BJ (cell line): Measurements from ENCODE around the gene AGT. TPM values are rescaled to one million over a fixed set of nuclear protein-coding genes. Genes with fewer than 3 reads are reported as not detected.

Experiments
- CTCF ChIA-PET: fragments of 350-600 bp; formaldehyde crosslinking; extraction: SDS; loops from one replicate; lab custom pipeline; 2021; ENCODE audit warnings: antibody characterized with exemption, inconsistent platforms; lab: Yijun Ruan, JAX
- POLR2A ChIA-PET: fragments of 300-600 bp; sonication (Branson Sonifier 250); formaldehyde crosslinking; extraction: SDS; loops from one replicate; lab custom pipeline; 2021; ENCODE audit warnings: antibody characterized with exemption; lab: Charles Lee
- DNase-seq: peaks from one replicate; pipeline ENCODE4 v3.0.0-alpha.2; 2011; ENCODE audit warnings: low read depth
- H3K27me3 ChIP-seq: 2 replicates; pipeline ENCODE4 v1.6.0; 2011; ENCODE audit warnings: low read length; ENCODE audit not compliant: control insufficient read depth, insufficient read depth
- H3K36me3 ChIP-seq: 2 replicates; pipeline ENCODE4 v1.5.1; 2011; ENCODE audit warnings: low read length; ENCODE audit not compliant: control insufficient read depth, insufficient read depth
- H3K4me3 ChIP-seq: 2 replicates; pipeline ENCODE4 v1.5.1; 2011; ENCODE audit warnings: low read depth, mild to moderate bottlenecking, control low read depth, low read length
- CTCF ChIP-seq: IDR thresholded peaks from 2 replicates; pipeline ENCODE4 v1.5.1; 2011; ENCODE audit warnings: low read depth, mild to moderate bottlenecking, control low read depth, inconsistent platforms, low read length, moderate library complexity; ENCODE audit not compliant: insufficient read depth
- polyA plus RNA-seq: library from polyadenylated mRNA; depleted of rRNA; stranded (reverse); fragments of >200 nt; gene quantifications from 2 replicates; pipeline ENCODE4 v1.2.3, GENCODE V29; 2011

AGT gene
- polyA plus RNA-seq, 1 experiment = 4.1 TPM

GRCh38 chr1:230710543-230710904 is 3.4 kb downstream of the AGT start:
- no peak for TF ChIP-seq CTCF
- Histone ChIP-seq H3K27me3 (no peaks in the 10 kb centered on the region), H3K4me3 (no peak overlapping the region), H3K36me3 (no peaks in the 10 kb centered on the region)
- CTCF ChIA-PET = interaction anchor here (1.5 to 1.7 kb wide), 2 partner anchors 11 to 21 kb away, joined by 3 to 4 read pairs; no protein-coding TSS in a partner anchor
- no peak for DNase-seq
- POLR2A ChIA-PET = no interaction called here

GRCh38 chr1:230709619-230710542 is 4.0 kb downstream of the AGT start:
- Histone ChIP-seq H3K4me3 (no peak overlapping the region), H3K27me3 (no peaks in the 10 kb centered on the region), H3K36me3 (no peaks in the 10 kb centered on the region)
- no peak for TF ChIP-seq CTCF
- no peak for DNase-seq
- POLR2A ChIA-PET = no interaction called here
- CTCF ChIA-PET = interaction anchor here (1.5 kb wide), 1 partner anchor 12 kb away, joined by 3 read pairs; no protein-coding TSS in a partner anchor

- H3K4me3 ChIP-seq = no peak overlapping the region
- H3K27me3 ChIP-seq = no peaks in the 10 kb centered on the region
- ChIA-PET CTCF (no interaction called here), POLR2A (no interaction called here)
- TF ChIP-seq CTCF = no peak
- H3K36me3 ChIP-seq = no peaks in the 10 kb centered on the region
- no peak for DNase-seq
Observed at GRCh38 chr1:230708631-230709580, 5.0 kb downstream of the AGT start.

DNA sequence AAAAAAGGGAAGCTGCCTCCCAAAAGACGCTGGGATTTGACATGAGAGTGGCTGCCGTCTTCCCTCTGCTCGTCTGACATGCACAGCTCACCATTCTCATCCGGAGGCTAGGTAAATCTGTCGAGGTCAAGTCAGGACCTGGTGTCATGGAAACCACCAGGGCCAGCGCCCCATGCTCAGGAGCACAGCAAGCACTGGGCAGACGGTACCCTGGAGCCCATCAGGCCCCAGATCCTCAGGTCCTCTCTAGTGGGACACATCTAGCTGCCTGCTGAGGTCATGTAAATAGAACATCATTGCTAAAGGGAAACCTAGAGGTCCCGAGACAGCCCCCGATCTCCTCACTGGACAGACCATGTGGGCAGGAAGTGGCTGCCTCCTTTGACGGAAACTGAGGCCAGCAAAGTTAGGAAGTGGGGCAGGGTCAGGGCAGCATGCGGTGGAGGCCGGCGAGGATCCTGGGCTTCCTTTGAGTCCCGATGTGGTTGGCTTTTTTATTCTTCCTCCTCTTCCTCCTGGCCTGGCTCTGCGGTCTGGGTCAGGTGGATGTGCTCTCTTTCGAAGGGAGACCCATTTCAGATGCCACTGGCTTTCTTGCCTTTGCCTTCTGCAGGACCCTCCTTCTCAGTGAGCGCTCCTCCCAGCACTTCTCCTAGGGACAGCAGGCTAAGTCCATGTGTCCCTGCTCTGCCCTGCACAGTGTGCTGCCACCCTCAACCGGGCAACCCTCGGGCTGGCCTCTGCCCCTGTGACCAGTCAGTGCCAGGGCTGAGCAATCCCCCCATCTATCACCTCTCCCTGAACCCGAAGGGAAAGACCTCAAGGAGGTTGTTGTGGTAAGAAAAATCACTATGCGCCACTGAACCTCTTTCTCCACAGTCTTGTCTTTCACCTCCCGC is 5.9 kb downstream of the AGT start:
- no peak for DNase-seq
- TF ChIP-seq CTCF = no peak
- Histone ChIP-seq H3K4me3 (no peak overlapping the region), H3K27me3 (no peaks in the 10 kb centered on the region), H3K36me3 (no peaks in the 10 kb centered on the region)
- ChIA-PET CTCF (no interaction called here), POLR2A (no interaction called here)
